ENCODE measurements around the gene CYP3A4. TPM values are rescaled to one million over a fixed set of nuclear protein-coding genes. Genes with fewer than 3 reads are reported as not detected.
"Not testable (repeated sequence)": the region's sequence is repeated elsewhere in the genome, so short reads cannot be mapped to it uniquely, and the experiment has no call there.

CYP3A4 gene
- total and polyA plus RNA-seq, 4 donors = 12.9 TPM; not detected in 3

DNA sequence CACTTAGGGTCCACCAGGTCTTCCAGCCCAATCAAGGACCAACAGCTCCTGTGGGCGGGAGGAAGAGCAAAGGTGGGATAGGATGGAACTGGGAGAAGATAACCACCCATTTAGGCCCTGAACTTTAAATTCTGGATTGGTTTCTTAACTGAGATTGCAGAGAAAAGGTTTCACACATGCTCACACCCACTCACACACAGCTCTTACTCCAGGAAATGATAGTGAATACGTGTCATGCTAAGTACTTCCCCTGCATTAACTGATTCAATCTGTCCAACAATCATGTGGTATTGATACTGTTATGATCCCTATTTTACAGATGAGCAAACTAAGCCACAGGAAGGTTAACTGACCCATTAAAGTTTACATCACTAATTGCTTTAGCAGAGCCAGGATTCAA is 4.6 kb upstream of the CYP3A4 start:
- no peak for ATAC-seq (ENCODE audit: low FRiP score)

DNA sequence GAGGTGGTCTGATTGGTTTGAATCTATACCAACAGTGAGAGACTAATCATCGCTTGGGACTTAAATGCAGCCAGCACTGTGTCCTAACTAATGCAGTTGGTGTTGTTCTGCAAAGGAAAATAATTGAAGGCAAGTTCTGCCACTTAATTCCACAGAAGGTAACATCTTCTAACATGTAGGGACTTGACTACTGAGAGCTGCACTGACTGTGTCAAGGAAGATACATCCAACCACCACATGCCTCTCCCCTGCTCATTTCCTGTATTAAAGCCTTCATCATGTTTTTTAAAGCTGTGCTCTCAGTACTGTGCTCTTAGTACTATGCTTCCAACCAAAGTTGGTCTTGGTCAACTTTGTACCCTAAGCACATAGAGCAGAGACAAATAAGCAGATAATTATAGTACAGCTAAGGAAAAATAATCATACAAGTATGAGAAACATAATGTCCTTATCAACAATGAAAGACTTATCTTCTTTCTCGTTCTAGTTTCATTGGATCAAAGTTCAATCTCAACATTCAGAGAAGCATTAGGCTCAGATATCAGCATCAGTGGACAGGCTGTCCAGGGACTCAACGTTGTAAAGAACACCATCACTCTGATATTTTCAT is 2.8 kb upstream of the CYP3A4 start:
- WGBS, 2 donors = 73 to 78% methylated on average over 3 of the region's 3 CpGs
- intact Hi-C loops (cut with DNase I) = no loop called here
- no peaks in the 10 kb centered on the region for H3K4me1 ChIP-seq (ENCODE audit: control insufficient read depth in 1 of 2, insufficient read depth in 2 of 2, low read length in 2 of 2)
- no peak overlapping the region for H3K4me3 ChIP-seq (ENCODE audit: low read length in 2 of 2)
- no peak for DNase-seq
- no peak overlapping the region for H3K27ac ChIP-seq (ENCODE audit: low read depth in 1 of 2, low read length in 2 of 2)
- no peak for ATAC-seq (ENCODE audit: low FRiP score)
- no peaks in the 10 kb centered on the region for H3K27me3 ChIP-seq (ENCODE audit: control insufficient read depth in 1 of 2, insufficient read depth in 2 of 2, low read length in 1 of 2)
- H3K9me3 ChIP-seq (ENCODE audit: control insufficient read depth, low read length) = peaks cover 2% of the 10 kb centered on the region
- H3K36me3 ChIP-seq (ENCODE audit: control insufficient read depth in 1 of 2, insufficient read depth in 2 of 2, low read length in 1 of 2) = no peaks in the 10 kb centered on the region

More for the DNA sequence above, 4.6 kb upstream of the CYP3A4 start:
- 63 to 66% methylated on average over 2 of the region's 2 CpGs for WGBS, 2 donors
- H3K27ac ChIP-seq (ENCODE audit: low read depth in 1 of 2, low read length in 2 of 2) = no peak overlapping the region
- H3K36me3 ChIP-seq (ENCODE audit: control insufficient read depth in 1 of 2, insufficient read depth in 2 of 2, low read length in 1 of 2) = no peaks in the 10 kb centered on the region
- intact Hi-C loops (cut with DNase I) = no loop called here
- no peaks in the 10 kb centered on the region for H3K27me3 ChIP-seq (ENCODE audit: control insufficient read depth in 1 of 2, insufficient read depth in 2 of 2, low read length in 1 of 2)
- no peaks in the 10 kb centered on the region for H3K4me1 ChIP-seq (ENCODE audit: control insufficient read depth in 1 of 2, insufficient read depth in 2 of 2, low read length in 2 of 2)
- no peak overlapping the region for H3K4me3 ChIP-seq (ENCODE audit: low read length in 2 of 2)
- H3K9me3 ChIP-seq (ENCODE audit: control insufficient read depth, low read length) = no peaks in the 10 kb centered on the region
- no peak for DNase-seq

DNA sequence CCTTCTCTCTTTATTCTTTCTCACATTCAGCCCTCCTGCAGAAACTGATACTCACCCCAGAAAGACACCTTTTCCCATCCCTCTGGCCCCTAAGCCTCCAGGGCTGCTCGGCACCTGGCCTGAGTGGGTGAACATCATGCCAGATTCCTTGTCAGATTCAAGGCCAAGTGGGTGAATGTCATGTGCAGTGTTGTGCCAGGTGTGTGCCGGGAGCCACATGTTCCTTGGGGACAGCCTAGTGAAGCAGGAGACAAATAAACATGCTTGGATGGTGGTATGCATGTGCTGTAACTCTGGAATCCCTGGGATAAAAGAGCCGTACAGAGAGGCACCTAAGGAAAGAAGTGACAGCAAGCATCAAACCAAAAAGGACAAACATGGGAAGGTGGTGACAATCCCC is 1.7 kb upstream of the CYP3A4 start:
- H3K9me3 ChIP-seq (ENCODE audit: control insufficient read depth, low read length); H3K36me3 ChIP-seq (ENCODE audit: control insufficient read depth in 1 of 2, insufficient read depth in 2 of 2, low read length in 1 of 2); H3K4me1 ChIP-seq (ENCODE audit: control insufficient read depth in 1 of 2, insufficient read depth in 2 of 2, low read length in 2 of 2); H3K27ac ChIP-seq (ENCODE audit: low read depth in 1 of 2, low read length in 2 of 2); H3K27me3 ChIP-seq (ENCODE audit: control insufficient read depth in 1 of 2, insufficient read depth in 2 of 2, low read length in 1 of 2); DNase-seq; H3K4me3 ChIP-seq (ENCODE audit: low read length in 2 of 2); intact Hi-C loops (cut with DNase I); ATAC-seq (ENCODE audit: low FRiP score): not testable (repeated sequence)
- WGBS, 2 donors = 66 to 67% methylated on average over 3 of the region's 3 CpGs

DNA sequence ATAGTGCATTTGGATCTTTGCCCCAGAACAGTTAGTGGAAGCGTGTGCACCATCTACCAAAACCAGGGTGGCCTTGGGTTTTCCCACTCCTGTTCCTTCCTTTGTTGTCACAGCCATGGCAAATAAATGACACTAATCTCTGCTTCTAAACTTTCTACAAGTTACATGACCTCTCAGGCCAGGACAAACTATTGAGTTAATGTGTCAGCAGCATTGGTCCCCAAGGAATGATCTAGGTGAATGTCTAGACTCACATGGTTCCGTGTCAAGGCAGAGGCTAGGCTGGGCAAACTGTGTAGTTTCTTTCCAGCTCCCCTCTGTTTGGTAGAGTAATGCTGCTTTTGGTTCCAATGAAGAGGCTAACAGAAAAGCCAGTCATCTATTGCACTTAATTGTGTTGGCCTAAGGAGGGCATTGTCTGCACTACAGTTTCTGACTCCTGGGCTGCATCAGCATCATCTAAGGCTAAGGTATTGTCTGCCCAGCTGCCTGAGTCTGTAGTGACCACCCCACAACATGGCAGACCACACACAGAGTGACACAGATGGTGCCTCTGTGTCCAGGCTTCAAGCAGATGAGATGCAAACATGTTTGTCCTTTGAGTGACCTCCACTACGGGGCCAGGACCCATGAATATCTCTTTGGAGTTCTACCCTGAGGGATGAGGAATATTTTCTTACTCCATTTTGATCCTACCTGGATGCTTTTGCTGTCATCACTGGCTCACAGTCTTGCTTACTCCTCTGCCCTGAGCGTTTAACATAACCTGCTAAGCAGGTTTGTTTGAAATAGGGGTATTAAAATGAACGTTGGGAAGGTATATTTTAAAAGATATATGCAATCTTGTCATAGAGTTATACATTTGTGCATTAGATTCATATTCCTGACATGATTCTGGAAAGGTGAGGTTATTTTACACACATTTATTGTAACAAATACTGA is 1.7 kb downstream of the CYP3A4 start:
- no peak overlapping the region for H3K4me3 ChIP-seq (ENCODE audit: low read length in 2 of 2)
- intact Hi-C loops (cut with DNase I) = no loop called here
- H3K36me3 ChIP-seq (ENCODE audit: control insufficient read depth in 1 of 2, insufficient read depth in 2 of 2, low read length in 1 of 2) = no peaks in the 10 kb centered on the region
- peaks cover 2% of the 10 kb centered on the region for H3K9me3 ChIP-seq (ENCODE audit: control insufficient read depth, low read length)
- no peaks in the 10 kb centered on the region for H3K4me1 ChIP-seq (ENCODE audit: control insufficient read depth in 1 of 2, insufficient read depth in 2 of 2, low read length in 2 of 2)
- no peak for ATAC-seq (ENCODE audit: low FRiP score)
- H3K27me3 ChIP-seq (ENCODE audit: control insufficient read depth in 1 of 2, insufficient read depth in 2 of 2, low read length in 1 of 2) = no peaks in the 10 kb centered on the region
- DNase-seq = no peak
- no peak overlapping the region for H3K27ac ChIP-seq (ENCODE audit: low read depth in 1 of 2, low read length in 2 of 2)
- 53 to 61% methylated on average over 5 of the region's 5 CpGs for WGBS, 2 donors

DNA sequence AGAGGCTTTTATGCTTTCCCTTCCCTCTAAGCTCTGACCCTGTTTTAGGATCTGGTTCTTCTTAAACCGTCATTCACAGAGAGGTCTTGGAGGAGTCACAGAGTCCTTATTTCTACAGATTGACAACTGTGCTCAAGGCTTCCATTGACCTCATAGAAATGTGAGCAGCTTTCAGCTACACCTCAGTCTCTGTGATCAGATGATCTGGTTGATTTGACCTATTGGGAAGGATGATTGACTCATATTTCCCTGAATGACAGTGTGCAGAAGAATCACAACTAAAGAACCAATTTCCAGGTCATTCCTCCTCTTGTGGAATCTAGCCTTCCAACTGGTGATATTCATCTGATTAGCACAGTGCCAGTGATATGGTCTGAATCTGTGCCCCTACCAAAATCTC is 3.4 kb downstream of the CYP3A4 start:
- H3K27ac ChIP-seq (ENCODE audit: low read depth in 1 of 2, low read length in 2 of 2) = no peak overlapping the region
- WGBS, 2 donors = 78 to 81% methylated on average over 1 of the region's 1 CpG
- no peaks in the 10 kb centered on the region for H3K36me3 ChIP-seq (ENCODE audit: control insufficient read depth in 1 of 2, insufficient read depth in 2 of 2, low read length in 1 of 2)
- DNase-seq (no peak), ATAC-seq (ENCODE audit: low FRiP score) (no peak)
- H3K27me3 ChIP-seq (ENCODE audit: control insufficient read depth in 1 of 2, insufficient read depth in 2 of 2, low read length in 1 of 2) = no peaks in the 10 kb centered on the region
- H3K9me3 ChIP-seq (ENCODE audit: control insufficient read depth, low read length) = peaks cover 2% of the 10 kb centered on the region
- intact Hi-C loops (cut with DNase I) = no loop called here
- no peak overlapping the region for H3K4me3 ChIP-seq (ENCODE audit: low read length in 2 of 2)
- H3K4me1 ChIP-seq (ENCODE audit: control insufficient read depth in 1 of 2, insufficient read depth in 2 of 2, low read length in 2 of 2) = no peaks in the 10 kb centered on the region

DNA sequence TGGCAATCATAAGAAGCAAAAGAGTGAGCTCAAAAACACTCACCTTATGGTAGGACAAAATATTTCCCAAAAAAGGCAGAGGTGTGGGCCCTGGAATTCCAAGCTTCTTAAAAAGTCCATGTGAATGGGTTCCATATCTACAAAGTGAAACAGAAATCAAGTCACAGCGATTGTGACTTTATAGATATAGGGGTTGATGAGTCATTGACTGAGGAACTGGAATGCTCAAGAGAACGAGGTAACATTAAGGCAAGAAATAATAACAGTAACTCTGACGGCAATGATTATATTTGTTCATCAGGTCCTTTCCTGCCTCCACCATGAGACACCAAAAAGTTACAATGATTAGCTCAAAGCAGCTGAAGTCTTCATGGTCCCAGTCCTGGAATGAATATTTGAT is 4.0 kb downstream of the CYP3A4 start:
- H3K4me1 ChIP-seq (ENCODE audit: control insufficient read depth in 1 of 2, insufficient read depth in 2 of 2, low read length in 2 of 2) = no peaks in the 10 kb centered on the region
- intact Hi-C loops (cut with DNase I) = no loop called here
- peaks cover 2% of the 10 kb centered on the region for H3K9me3 ChIP-seq (ENCODE audit: control insufficient read depth, low read length)
- H3K27me3 ChIP-seq (ENCODE audit: control insufficient read depth in 1 of 2, insufficient read depth in 2 of 2, low read length in 1 of 2) = no peaks in the 10 kb centered on the region
- no peak overlapping the region for H3K27ac ChIP-seq (ENCODE audit: low read depth in 1 of 2, low read length in 2 of 2)
- H3K4me3 ChIP-seq (ENCODE audit: low read length in 2 of 2) = no peak overlapping the region
- ATAC-seq (ENCODE audit: low FRiP score) (no peak), DNase-seq (no peak)
- WGBS, 2 donors = 73 to 78% methylated on average over 3 of the region's 3 CpGs
- no peaks in the 10 kb centered on the region for H3K36me3 ChIP-seq (ENCODE audit: control insufficient read depth in 1 of 2, insufficient read depth in 2 of 2, low read length in 1 of 2)

DNA sequence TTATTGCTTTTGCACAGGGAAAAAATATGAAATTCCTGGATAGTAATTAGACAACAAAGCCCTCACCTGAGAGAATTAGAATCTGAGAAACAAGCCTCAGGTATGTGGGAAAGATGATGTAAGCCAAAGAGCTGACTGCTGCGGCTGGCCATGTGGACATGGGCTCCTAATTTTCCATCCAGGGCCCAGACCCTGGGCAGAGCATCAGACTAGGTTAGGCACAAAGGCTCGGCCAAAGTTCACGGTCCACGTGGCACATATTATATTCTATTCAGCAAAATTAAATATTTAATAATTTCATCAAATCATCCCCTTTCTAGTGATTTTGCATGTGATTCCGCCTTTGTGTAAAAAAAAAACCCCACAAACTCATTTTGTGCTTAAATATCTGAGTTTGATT is 5.1 kb downstream of the CYP3A4 start:
- 78 to 81% methylated on average over 5 of the region's 5 CpGs for WGBS, 2 donors
- Histone ChIP-seq H3K27ac (ENCODE audit: low read depth in 1 of 2, low read length in 2 of 2) (no peak overlapping the region), H3K27me3 (ENCODE audit: control insufficient read depth in 1 of 2, insufficient read depth in 2 of 2, low read length in 1 of 2) (no peaks in the 10 kb centered on the region), H3K36me3 (ENCODE audit: control insufficient read depth in 1 of 2, insufficient read depth in 2 of 2, low read length in 1 of 2) (no peaks in the 10 kb centered on the region), H3K4me3 (ENCODE audit: low read length in 2 of 2) (no peak overlapping the region), H3K9me3 (ENCODE audit: control insufficient read depth, low read length) (peaks cover 2% of the 10 kb centered on the region), H3K4me1 (ENCODE audit: control insufficient read depth in 1 of 2, insufficient read depth in 2 of 2, low read length in 2 of 2) (no peaks in the 10 kb centered on the region)
- DNase-seq (no peak), ATAC-seq (ENCODE audit: low FRiP score) (no peak)
- intact Hi-C loops (cut with DNase I) = no loop called here

DNA sequence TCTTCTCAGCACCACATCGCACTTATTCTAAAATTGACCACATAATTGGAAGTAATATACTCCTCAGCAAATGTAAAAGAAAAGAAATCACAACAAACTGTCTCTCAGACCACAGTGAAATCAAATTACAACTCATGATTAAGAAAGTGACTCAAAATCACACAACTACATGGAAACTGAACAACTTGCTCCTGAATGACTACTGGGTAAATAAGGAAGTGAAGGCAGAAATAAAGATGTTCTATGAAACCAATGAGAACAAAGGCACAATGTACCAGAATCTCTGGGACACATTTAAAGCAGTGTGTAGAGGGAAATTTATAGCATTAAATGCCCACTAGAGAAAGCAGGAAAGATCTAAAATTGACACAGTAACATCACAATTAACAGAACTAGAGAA is 10.6 kb downstream of the CYP3A4 start:
- ATAC-seq (ENCODE audit: low FRiP score); H3K36me3 ChIP-seq (ENCODE audit: control insufficient read depth in 1 of 2, insufficient read depth in 2 of 2, low read length in 1 of 2); H3K9me3 ChIP-seq (ENCODE audit: control insufficient read depth, low read length); H3K27me3 ChIP-seq (ENCODE audit: control insufficient read depth in 1 of 2, insufficient read depth in 2 of 2, low read length in 1 of 2); H3K4me3 ChIP-seq (ENCODE audit: low read length in 2 of 2); intact Hi-C loops (cut with DNase I); H3K4me1 ChIP-seq (ENCODE audit: control insufficient read depth in 1 of 2, insufficient read depth in 2 of 2, low read length in 2 of 2); H3K27ac ChIP-seq (ENCODE audit: low read depth in 1 of 2, low read length in 2 of 2); DNase-seq: not testable (repeated sequence)
- whole genome bisulfite sequencing, 2 donors = 71 to 72% methylated on average over 1 of the region's 1 CpG

DNA sequence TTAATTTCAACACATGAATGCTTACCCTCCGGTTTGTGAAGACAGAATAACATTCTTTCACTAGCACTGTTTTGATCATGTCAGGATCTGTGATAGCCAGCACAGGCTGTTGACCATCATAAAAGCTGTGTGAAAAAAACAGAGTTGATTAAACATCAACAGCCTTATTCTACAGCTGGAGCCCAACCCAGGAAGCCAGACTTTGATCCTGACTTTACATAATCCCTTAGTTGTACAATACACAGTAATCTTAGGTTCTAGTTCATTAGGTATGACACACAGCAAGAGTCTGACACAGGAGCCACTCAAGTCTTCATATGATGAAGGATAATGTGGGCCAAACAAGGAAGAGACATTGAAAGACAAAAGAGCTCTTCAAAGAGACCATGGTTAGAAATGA is 11.4 kb downstream of the CYP3A4 start:
- WGBS, 2 donors = 79 to 83% methylated on average over 1 of the region's 1 CpG
- no peaks in the 10 kb centered on the region for H3K4me1 ChIP-seq (ENCODE audit: control insufficient read depth in 1 of 2, insufficient read depth in 2 of 2, low read length in 2 of 2)
- no peak overlapping the region for H3K4me3 ChIP-seq (ENCODE audit: low read length in 2 of 2)
- H3K27ac ChIP-seq (ENCODE audit: low read depth in 1 of 2, low read length in 2 of 2) = no peak overlapping the region
- ATAC-seq (ENCODE audit: low FRiP score) (no peak), DNase-seq (no peak)
- peaks cover 3% of the 10 kb centered on the region for H3K9me3 ChIP-seq (ENCODE audit: control insufficient read depth, low read length)
- intact Hi-C loops (cut with DNase I) = no loop called here
- H3K36me3 ChIP-seq (ENCODE audit: control insufficient read depth in 1 of 2, insufficient read depth in 2 of 2, low read length in 1 of 2) = no peaks in the 10 kb centered on the region
- H3K27me3 ChIP-seq (ENCODE audit: control insufficient read depth in 1 of 2, insufficient read depth in 2 of 2, low read length in 1 of 2) = no peaks in the 10 kb centered on the region

Measured in aorta (tissue), 5 donors.